ENCODE data around the gene UVRAG.

- TF ChIP-seq CTCF (IDR thresholded peaks at IDR 0.05) (no peak), POLR2A (IDR thresholded peaks at IDR 0.05) (no peak), POLR2AphosphoS5 (IDR thresholded peaks at IDR 0.05) (no peak)
Measured at GRCh38 chr11:76104285-76104684, 289.3 kb downstream of the UVRAG start.

Data from upper lobe of left lung (tissue), 4 donors.